Keratinocyte (primary cell): ENCODE results near the gene RSPRY1.

Experiments used
- CTCF ChIP-seq, 3 experiments: IDR thresholded peaks in 1 of 3; conservative IDR thresholded peaks in 1 of 3; optimal IDR thresholded peaks in 1 of 3; 2 replicates in 2 of 3; 3 replicates in 1 of 3; pipeline versions ENCODE3 to v1.5.1; 2011; ENCODE audit warnings: low read length in 3 of 3, mild to moderate bottlenecking in 3 of 3, moderate library complexity in 2 of 3, control low read depth in 1 of 3, inconsistent platforms in 1 of 3; ENCODE audit not compliant: insufficient read depth in 2 of 3; ENCODE audit errors: extremely low read depth in 1 of 3
- EZH2 ChIP-seq: IDR thresholded peaks from one replicate; pipeline ENCODE4 v1.6.1; 2012; ENCODE audit warnings: inconsistent platforms, mild to moderate bottlenecking, low read length, moderate library complexity

GRCh38 chr16:57231821-57232350 lies 45.8 kb downstream of the RSPRY1 start:
- TF ChIP-seq CTCF (optimal IDR thresholded peaks at IDR 0.05 in 1 of 3, IDR thresholded peaks at IDR 0.05 in 1 of 3, conservative IDR thresholded peaks at IDR 0.05 in 1 of 3; ENCODE audit: extremely low read depth in 1 of 3, insufficient read depth in 2 of 3, low read length in 3 of 3) (no peak), EZH2 (no peak)
